ENCODE results near the gene U2SURP.

U2SURP gene

DNA sequence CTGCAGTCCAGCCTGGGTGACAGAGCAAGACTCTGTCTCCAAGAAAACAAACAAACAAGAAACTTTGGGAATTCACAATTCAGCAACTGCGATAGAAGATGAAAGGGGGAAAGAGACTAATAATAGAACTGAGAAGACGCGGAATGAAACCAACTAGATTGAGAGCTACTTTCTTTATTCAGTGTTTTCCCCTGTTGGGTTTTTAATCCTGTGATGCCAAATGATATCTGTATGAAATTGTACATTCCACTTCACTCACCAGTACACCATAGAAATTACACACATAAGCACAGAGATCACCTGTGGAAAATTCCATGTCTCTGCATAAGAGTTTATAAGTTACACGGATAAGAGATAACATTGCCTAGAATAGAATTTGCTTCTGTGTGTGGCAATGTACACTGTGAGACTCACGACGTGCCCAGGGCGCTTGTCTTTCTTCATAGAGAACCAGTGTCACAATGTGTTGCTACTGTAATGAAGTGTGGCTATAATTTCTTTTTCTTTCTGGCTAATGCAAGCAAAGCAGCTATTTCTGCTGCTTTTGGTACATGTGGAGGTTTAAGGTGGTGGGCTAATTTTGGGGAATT, 100.5 kb downstream of the U2SURP start:
- DNase-seq (ENCODE audit: low spot score) = no peak

DNA sequence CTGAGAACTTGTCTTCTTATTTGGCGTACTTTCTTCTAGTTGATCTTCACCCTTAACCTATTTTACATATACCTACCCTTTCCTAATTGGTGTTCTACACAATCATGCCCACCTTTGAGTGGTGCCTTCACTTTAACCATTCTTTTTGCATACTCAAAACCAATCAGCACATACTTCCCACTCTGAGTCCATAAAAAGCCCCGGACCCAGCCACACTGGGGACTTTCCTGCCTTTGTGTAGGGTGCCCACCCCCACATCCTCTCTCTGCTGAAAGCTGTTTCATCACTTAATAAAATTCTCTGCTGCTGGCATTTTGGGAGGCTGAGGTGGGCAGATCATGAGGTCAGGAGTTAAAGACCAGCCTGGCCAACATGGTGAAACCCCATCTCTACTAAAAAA, 102.3 kb downstream of the U2SURP start:
- no peak for DNase-seq (ENCODE audit: low spot score)

DNA sequence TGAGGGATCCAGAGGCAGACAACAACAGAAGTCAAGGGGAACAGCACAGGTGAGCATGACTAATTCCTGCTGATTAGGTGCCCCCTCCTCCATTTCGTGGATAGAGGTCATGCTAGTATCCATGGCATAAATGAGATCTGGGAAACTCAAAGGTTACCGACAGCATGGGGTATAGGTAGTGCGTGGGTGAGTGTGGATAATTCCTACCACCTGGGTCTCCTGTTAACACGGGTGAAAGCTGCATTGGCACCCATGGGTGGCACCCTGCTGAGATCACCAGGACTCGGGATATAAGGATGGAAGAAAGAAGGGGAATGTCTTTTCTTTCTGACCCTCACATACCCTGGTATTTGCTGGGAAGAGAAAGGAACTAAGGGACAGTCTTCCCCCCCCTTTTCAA, 103.8 kb downstream of the U2SURP start:
- no peak for DNase-seq (ENCODE audit: low spot score)

DNA sequence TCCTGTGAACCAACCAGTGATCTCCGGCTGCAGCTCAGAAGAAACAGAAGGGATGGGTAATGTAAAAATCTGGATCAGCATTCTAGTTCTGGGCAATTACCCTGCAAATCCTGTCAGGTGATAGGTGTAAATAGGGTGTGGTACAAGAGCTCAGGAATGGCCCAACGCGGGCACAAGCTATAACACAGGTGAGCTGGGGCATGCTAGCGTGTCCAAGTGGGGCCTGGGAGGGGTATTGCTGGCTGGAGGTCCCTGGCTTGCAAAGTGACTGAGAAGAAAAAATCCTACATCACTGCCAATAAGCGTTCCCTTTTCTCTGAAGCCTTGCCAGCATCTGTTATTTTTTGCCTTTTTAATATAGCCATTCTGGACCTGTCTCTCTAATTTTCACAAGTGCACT, 108.5 kb downstream of the U2SURP start:
- DNase-seq (ENCODE audit: low spot score) = no peak
